UCSD-AML1 (cell line): Measurements from ENCODE around the gene EIF5.

Experiments used
- DNase-seq: peaks from one replicate; lab custom pipeline; 2025; ENCODE audit not compliant: unreplicated experiment; lab: John Stamatoyannopoulos, UW

EIF5 gene

DNA sequence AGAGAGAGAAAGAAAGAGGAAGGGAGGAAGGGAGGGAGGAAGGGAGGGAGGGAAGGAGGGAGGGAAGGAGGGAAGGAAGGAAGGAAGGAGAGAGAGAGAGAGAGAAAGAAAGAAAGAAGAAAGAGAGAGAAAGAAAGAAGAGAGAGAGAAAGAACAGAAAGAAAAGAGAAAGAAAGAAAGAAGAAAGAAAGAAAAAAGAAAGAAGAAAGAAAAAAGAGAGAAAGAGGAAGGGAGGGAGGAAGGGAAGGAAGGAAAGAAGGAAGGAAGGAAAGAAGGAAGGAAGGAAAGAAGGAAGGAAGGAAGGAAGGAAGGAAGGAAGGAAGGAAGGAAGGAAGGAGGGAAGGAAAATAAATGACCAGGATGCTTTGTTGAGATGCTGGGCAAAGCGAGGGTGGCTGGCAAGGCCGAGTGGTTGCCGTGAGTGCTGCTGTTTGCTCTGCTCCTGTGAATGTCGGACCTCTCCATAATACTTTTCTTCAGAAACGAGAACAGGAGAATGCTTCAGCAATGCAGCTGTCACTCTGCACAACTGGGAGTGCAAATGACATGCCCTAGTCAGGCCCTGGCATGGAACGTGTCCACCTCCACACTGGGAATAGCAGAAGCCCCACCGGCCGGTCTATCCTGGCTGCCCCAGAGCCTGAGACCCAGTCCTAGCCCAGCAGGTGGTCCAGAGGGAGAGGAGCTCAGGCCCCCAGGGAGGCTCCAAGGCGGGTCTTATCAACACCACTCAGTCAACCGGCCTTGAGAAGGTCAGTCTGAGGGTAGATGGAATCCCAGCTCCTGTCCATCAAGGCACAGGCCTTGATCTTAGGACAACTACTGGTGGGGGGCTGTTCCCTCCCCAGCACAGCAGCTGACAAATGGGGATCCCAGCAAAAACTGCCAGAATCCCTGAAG lies 25.1 kb upstream of the EIF5 start:
- DNase-seq, result no peak

DNA sequence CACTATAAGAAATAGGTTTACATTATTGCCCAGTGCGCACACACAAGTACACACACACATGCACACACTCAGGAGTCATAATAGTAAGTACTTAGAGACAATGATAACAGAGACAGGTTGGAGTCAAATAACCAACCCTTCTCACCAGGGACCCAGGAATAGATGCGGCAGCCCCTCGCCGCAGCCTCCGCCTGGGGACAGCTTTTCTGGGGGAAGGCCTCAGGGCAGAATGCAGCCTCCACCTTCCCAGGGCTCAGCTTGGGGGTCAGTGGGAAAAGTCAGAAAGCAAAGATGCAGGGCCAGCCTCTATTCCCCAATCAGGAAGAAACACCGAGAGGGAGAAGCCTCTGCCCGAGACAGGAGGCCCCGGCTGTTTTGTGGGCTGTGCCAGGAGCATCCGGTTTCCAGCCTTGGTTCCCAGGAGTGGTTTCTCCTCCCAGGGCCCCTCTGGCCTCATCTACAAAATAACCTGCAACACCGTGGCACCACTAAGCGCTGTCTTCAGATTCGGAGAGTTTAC lies 23.4 kb upstream of the EIF5 start:
- no peak for DNase-seq

DNA sequence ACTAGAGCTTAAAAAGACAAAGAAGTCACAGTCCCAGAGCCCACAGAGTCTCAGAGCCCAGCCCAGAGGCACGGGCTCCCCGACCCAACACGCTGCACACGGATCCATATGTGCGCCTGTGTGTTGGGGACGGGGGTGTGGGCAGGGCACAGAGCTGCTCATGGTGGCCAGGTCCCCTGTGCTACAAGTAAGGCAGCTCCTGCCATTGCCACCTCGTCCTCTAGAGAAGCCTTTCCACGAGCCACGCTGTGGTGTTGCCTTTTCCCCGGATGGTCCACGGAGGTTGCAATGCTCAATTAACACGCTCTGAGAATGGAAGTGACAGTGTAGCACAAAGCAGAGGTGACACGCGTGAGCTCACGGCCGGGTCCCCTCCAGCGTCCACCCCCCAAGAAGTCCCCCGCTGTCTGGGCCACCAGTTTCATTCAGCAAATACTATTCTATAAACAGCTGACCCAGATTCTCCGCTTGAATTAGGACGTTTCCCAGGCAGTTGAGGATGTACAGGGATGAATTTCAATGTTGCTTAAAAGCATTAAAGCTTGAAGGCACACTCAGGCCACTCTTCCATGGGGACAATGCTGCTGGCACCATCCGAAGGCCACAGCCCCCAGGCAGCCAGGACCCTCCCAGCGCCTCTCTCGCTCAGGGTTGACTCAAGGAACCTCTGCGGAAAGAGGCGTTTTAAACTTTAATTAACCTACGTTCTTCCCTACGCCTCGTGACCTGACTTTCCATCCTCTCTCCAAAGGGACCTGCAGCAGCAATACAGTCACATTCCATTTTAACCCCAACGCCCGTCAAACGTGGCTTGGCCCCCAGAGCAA lies 22.7 kb upstream of the EIF5 start:
- DNase-seq, result no peak

DNA sequence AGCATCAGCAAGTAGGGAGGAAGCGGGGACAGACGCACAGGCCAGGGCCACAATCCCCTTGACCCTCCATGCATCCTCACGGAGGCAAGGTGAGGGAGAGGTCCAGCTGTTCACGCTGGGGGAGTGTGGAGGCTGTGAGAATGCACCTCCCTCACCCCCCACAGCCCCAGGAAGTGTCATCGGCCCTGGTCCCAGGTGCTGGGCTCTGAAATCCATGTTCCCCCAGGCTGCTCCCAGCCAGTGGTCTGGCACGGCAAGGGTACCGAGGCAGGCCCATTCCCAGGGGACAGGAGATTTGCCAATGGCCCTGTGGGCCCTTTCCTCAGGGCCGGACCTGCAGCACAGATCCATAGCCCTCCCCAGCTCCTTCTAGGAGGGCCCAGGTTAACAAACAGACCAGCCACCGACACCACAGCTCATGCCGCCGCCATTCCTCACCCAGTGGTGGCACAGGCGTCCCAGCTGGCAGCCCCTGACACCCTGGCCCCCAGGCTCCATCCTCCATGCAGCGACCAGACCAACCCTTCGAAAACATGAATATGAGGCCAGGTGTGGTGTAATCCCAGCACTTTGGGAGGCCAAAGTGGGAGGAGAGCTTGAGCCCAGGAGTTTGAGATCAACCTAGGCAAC lies 21.9 kb upstream of the EIF5 start:
- DNase-seq, result no peak

- no peak for DNase-seq
Measured at GRCh38 chr14:103313704-103314103, 20.3 kb upstream of the EIF5 start.

- no peak for DNase-seq
Measured at GRCh38 chr14:103314496-103315277, 19.4 kb upstream of the EIF5 start.

DNA sequence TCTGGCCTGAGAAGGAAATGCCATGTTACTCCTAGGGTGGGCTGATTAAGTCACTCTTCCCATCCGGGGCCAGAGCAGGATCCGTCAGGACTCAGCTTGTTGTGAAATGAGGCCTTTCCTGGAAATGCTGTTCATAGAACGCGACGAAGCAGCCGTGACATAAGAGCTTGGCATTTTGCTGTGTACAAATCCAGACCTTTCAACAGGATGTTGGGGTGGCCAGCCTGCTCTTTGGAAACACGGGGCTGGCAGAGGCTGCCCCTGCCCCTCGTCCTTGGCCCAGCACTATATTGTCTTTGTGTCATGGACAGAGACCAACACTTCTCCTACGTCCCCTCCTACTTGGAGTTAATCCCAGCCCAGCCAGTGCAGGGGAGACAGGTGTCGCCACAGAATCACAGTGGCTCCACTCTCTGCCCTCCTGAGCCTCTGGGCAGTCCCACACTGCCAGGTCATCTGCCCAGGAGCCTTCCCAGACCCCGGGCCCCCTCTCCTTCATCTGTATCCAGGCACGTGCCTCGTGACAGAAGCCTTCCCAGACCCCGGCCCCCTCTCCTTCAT lies 18.6 kb upstream of the EIF5 start:
- DNase-seq, result peak; percentile 66

GRCh38 chr14:103315941-103316340 lies 18.1 kb upstream of the EIF5 start:
- no peak for DNase-seq

- no peak for DNase-seq
Measured at GRCh38 chr14:103316721-103317121, 17.3 kb upstream of the EIF5 start.

DNA sequence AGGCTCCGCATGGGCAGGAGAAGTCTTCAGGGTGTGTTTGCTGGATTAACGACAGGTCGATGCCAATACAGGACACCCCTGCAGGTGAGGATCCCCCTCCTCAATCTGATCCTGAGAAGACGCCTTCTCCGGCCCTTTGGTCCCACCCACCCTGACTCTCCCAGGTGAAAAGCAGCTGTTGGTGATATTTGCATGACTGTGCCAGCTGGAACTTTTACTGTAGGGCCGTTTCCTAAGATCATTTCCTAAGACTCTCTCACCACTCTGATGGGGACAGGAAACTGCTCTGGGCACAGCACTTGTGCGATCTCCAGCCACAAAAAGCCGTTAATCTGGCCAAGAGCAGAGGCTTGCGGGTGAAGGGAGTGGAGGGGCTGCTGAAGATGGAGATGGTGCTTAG lies 16.8 kb upstream of the EIF5 start:
- DNase-seq, result peak; percentile 60

GRCh38 chr14:103317976-103318580 lies 16.0 kb upstream of the EIF5 start:
- DNase-seq, result no peak

GRCh38 chr14:103318750-103319419 lies 15.2 kb upstream of the EIF5 start:
- no peak for DNase-seq

- DNase-seq, result no peak
Measured at GRCh38 chr14:103319422-103319821, 14.6 kb upstream of the EIF5 start.

DNA sequence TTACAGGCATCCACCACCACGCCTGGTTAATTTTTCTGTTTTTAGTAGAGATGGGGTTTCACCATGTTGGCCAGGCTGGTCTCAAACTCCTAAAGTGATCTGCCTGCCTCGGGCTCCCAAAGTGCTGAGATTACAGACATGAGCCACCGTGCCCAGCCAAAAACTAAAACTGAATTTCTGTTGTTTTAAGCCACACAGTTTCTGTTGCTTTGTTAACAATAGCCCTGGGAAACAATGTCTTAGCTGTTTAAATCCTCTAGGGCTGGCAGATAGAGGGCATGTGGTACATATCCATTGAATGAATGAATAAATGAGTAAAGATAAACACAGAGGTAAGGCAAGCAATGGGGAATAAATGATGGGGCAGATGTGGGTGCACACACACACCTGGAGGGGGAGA lies 8.0 kb upstream of the EIF5 start:
- no peak for DNase-seq

- no peak for DNase-seq
Measured at GRCh38 chr14:103328941-103329340, 5.1 kb upstream of the EIF5 start.

- peak; percentile 30 for DNase-seq
Measured at GRCh38 chr14:103329401-103330347, 4.4 kb upstream of the EIF5 start.

DNA sequence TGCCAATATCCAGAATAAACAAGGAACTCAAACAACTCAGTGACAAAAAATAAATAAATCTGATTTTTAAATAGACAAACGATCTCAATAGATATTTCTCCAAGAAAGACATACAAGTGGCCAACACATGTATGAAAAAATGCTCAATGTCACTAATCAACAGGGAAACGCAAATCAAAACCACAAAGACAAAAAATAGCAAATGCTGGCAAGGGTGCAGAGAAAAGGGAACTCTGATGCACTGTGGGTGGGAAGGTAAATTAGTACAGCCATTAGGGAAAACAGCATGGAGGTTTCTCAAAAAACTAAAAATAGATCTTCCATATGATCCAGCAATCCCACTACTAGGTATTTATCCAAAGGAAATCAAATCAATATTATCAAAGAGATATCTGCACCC lies 3.5 kb upstream of the EIF5 start:
- DNase-seq, result no peak
